GM23338 (cell line): Measurements from ENCODE around the gene RTL1. TPM values are rescaled to one million over a fixed set of nuclear protein-coding genes. Genes with fewer than 3 reads are reported as not detected.

ENCODE experiments used
- ATAC-seq: fragments of 200-7000 bp; cut with Tn5 transposase; 3 replicates; pipeline ENCODE4 v1.9.1; 2020
- DNase-seq: peaks from one replicate; pipeline ENCODE4 v3.0.0-alpha.2; 2015; ENCODE audit warnings: low spot score
- H2AFZ ChIP-seq: fragments of 200-600 bp; sonication (generic); 2 replicates; pipeline ENCODE4 v1.8.0; 2016; ENCODE audit warnings: antibody characterized with exemption, mild to moderate bottlenecking, moderate library complexity
- H3F3A ChIP-seq: fragments of 200-600 bp; sonication (generic); replicated peaks from 2 replicates; pipeline ENCODE4 v1.8.0; 2017; ENCODE audit warnings: antibody characterized with exemption, mixed run types, low read depth
- H3K27ac ChIP-seq: fragments of 200-600 bp; sonication (generic); 2 replicates; pipeline ENCODE4 v1.6.1; 2016; ENCODE audit warnings: low read depth
- H3K27me3 ChIP-seq: fragments of 200-600 bp; sonication (generic); 2 replicates; pipeline ENCODE4 v1.8.0; 2016; ENCODE audit warnings: mild to moderate bottlenecking, mixed run types, moderate library complexity; ENCODE audit not compliant: insufficient read depth
- H3K36me3 ChIP-seq: fragments of 200-600 bp; sonication (generic); 2 replicates; pipeline ENCODE4 v1.8.0; 2016; ENCODE audit warnings: mild to moderate bottlenecking; ENCODE audit not compliant: insufficient read depth
- H3K4me1 ChIP-seq: fragments of 200-600 bp; sonication (generic); 2 replicates; pipeline ENCODE4 v1.8.0; 2016; ENCODE audit warnings: mild to moderate bottlenecking, moderate library complexity; ENCODE audit not compliant: insufficient read depth
- H3K4me2 ChIP-seq: fragments of 200-600 bp; sonication (generic); 2 replicates; pipeline ENCODE4 v1.7.1; 2017; ENCODE audit warnings: mixed run types
- H3K4me3 ChIP-seq: fragments of 200-600 bp; sonication (generic); 2 replicates; pipeline ENCODE4 v1.6.1; 2016; ENCODE audit warnings: mixed run types
- H3K79me2 ChIP-seq: fragments of 200-600 bp; sonication (generic); replicated peaks from 2 replicates; pipeline ENCODE4 v1.8.0; 2017; ENCODE audit warnings: mild to moderate bottlenecking; ENCODE audit not compliant: insufficient read depth
- H3K9me2 ChIP-seq: fragments of 200-600 bp; sonication (generic); 2 replicates; pipeline ENCODE4 v1.8.0; 2017; ENCODE audit not compliant: insufficient read depth
- H4K20me1 ChIP-seq: fragments of 200-600 bp; sonication (generic); replicated peaks from 2 replicates; pipeline ENCODE4 v1.8.0; 2017; ENCODE audit warnings: mild to moderate bottlenecking; ENCODE audit not compliant: insufficient read depth
- H3K27ac Mint-ChIP-seq: 2 replicates; pipeline ENCODE4 v1.8.0; 2020; ENCODE audit warnings: inconsistent platforms, mild to moderate bottlenecking, moderate library complexity, mixed read lengths
- H3K27me3 Mint-ChIP-seq: 3 replicates; pipeline ENCODE4 v1.8.0; 2022; ENCODE audit warnings: low read depth, mild to moderate bottlenecking, moderate library complexity, mixed read lengths, inconsistent platforms; ENCODE audit not compliant: insufficient read depth, poor library complexity
- H3K36me3 Mint-ChIP-seq: 3 replicates; pipeline ENCODE4 v1.8.0; 2021; ENCODE audit warnings: low read depth, mild to moderate bottlenecking, inconsistent platforms, moderate library complexity, mixed read lengths
- H3K4me1 Mint-ChIP-seq: 3 replicates; pipeline ENCODE4 v1.8.0; 2020; ENCODE audit warnings: mild to moderate bottlenecking, inconsistent platforms, mixed read lengths
- H3K4me3 Mint-ChIP-seq: 3 replicates; pipeline ENCODE4 v1.8.0; 2021; ENCODE audit warnings: moderate library complexity, mild to moderate bottlenecking, inconsistent platforms, mixed read lengths
- H3K9me3 Mint-ChIP-seq: 3 replicates; pipeline ENCODE4 v1.8.0; 2020; ENCODE audit warnings: moderate library complexity, mild to moderate bottlenecking, inconsistent platforms, mixed read lengths
- CREB1 ChIP-seq: fragments of 250-450 bp; sonication (Bioruptor Pico); IDR thresholded peaks from 2 replicates; pipeline ENCODE4 v1.5.0; 2020; ENCODE audit warnings: low read depth, mild to moderate bottlenecking, moderate library complexity
- EZH2 ChIP-seq: fragments of 200-600 bp; sonication (generic); IDR thresholded peaks from one replicate; pipeline ENCODE4 v1.8.0; 2017; ENCODE audit warnings: antibody characterized with exemption, mild to moderate bottlenecking, low read depth; ENCODE audit not compliant: unreplicated experiment
- EZH2phosphoT487 ChIP-seq: fragments of 200-600 bp; sonication (generic); IDR thresholded peaks from one replicate; pipeline ENCODE4 v1.8.1; 2018; ENCODE audit warnings: antibody characterized with exemption; ENCODE audit not compliant: unreplicated experiment
- JUNB ChIP-seq: IDR thresholded peaks from one replicate; pipeline ENCODE4 v1.6.1; 2016; ENCODE audit warnings: antibody characterized with exemption; ENCODE audit not compliant: unreplicated experiment
- POLR2AphosphoS5 ChIP-seq: IDR thresholded peaks from 2 replicates; pipeline ENCODE4 v1.6.1; 2016; ENCODE audit warnings: antibody characterized with exemption, low read depth
- STAT1 ChIP-seq: IDR thresholded peaks from one replicate; pipeline ENCODE4 v1.6.1; 2016; ENCODE audit warnings: antibody characterized with exemption; ENCODE audit not compliant: unreplicated experiment
- ZNF114 ChIP-seq: fragments of 250-450 bp; sonication (Bioruptor Pico); IDR thresholded peaks from 2 replicates; pipeline ENCODE4 v1.5.0; 2020; ENCODE audit warnings: mild to moderate bottlenecking, moderate library complexity
- ZNF331 ChIP-seq: fragments of 250-450 bp; sonication (Bioruptor Pico); IDR thresholded peaks from 2 replicates; pipeline ENCODE4 v1.5.0; 2020; ENCODE audit warnings: low read depth, mild to moderate bottlenecking, moderate library complexity
- polyA plus RNA-seq: library from polyadenylated mRNA; unstranded; fragments of >200 nt; fragmentation: Nextera tagmentation; extraction: Ambion mirVana; gene quantifications from 2 replicates; pipeline ENCODE4 v1.2.1, GENCODE V29; 2016
- total RNA-seq: library from RNA; depleted of rRNA; stranded (reverse); fragments of >200 nt; shearing (Covaris generic); gene quantifications from 2 replicates; pipeline ENCODE4 v1.2.3, GENCODE V29; 2014
- TF ChIP-seq, protein P1 (sequence below), 2 experiments: fragments of 200-600 bp in 1 of 2; sonication (generic) in 1 of 2; conservative IDR thresholded peaks; 2 replicates each; pipeline versions ENCODE4 v1.5.1 to v1.6.1; 2016 to 2017; ENCODE audit warnings: antibody characterized with exemption in 2 of 2, low read depth in 2 of 2, mild to moderate bottlenecking in 2 of 2, moderate library complexity in 1 of 2
- TF ChIP-seq, protein P2 (sequence below): IDR thresholded peaks from 2 replicates; pipeline ENCODE4 v1.6.1; 2016; ENCODE audit warnings: antibody characterized with exemption
- TF ChIP-seq, protein P3 (sequence below): fragments of 250-450 bp; sonication (Bioruptor Pico); IDR thresholded peaks from 2 replicates; pipeline ENCODE4 v1.5.0; 2020; ENCODE audit warnings: mild to moderate bottlenecking, moderate library complexity
- TF ChIP-seq, protein P4 (sequence below): IDR thresholded peaks from one replicate; pipeline ENCODE4 v1.6.1; 2018; ENCODE audit warnings: antibody characterized with exemption; ENCODE audit not compliant: unreplicated experiment

The RTL1 gene
- total and polyA plus RNA-seq, 2 experiments from 2014 or later: not detected

DNA sequence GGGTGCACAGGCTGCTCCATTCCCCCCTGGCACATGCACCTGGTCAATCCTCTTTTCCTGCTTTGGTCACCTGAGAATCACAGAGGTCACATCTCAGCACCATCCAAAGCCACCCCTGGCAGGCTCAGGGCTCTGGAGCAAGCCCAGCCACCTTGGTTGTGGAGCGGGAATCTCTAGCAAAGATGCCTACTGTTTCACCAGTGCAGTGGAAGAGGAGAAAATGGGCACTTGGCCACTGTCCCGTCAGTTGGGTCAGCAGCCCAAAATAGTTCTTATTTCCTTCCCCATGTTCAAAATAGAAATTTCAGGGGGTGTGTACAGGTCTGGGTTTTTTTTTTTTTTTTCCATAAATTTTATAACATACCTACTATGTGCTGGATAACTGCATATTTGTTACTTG, 18.3 kb downstream of the RTL1 start (continued):
- TF ChIP-seq, protein P1, sequence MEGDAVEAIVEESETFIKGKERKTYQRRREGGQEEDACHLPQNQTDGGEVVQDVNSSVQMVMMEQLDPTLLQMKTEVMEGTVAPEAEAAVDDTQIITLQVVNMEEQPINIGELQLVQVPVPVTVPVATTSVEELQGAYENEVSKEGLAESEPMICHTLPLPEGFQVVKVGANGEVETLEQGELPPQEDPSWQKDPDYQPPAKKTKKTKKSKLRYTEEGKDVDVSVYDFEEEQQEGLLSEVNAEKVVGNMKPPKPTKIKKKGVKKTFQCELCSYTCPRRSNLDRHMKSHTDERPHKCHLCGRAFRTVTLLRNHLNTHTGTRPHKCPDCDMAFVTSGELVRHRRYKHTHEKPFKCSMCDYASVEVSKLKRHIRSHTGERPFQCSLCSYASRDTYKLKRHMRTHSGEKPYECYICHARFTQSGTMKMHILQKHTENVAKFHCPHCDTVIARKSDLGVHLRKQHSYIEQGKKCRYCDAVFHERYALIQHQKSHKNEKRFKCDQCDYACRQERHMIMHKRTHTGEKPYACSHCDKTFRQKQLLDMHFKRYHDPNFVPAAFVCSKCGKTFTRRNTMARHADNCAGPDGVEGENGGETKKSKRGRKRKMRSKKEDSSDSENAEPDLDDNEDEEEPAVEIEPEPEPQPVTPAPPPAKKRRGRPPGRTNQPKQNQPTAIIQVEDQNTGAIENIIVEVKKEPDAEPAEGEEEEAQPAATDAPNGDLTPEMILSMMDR (conservative IDR thresholded peaks at IDR 0.05; ENCODE audit: low read depth in 2 of 2): no peak
- TF ChIP-seq ZNF331 (CRISPR knock-in tag): no peak
- TF ChIP-seq POLR2AphosphoS5: no peak
- TF ChIP-seq JUNB: no peak

DNA sequence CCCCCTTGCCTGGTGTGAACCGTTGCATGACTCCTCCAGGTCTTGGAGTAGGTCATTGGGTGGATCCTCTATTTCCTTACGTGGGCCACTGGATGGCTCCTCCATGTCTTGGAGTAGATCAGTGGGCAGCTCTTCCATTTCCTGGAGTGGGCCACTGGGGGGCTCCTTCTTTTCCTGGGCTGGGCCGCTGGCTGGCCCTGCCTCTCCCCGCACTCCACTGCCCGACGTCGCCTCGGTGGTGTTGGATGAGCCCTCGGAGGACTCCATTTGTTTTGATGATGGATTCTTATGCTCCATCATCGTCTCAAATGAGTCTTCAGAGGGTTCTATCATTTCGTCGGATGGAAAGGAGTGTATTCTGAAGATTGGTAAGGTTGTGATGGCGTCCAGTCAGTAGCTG, 19.1 kb downstream of the RTL1 start:
- ATAC-seq (no peak), DNase-seq (no peak)
- Histone ChIP-seq H2AFZ (no peak overlapping the region), H3F3A (no peaks in the 10 kb centered on the region), H3K9me2 (peaks cover 4% of the 10 kb centered on the region), H3K27me3 (no peaks in the 10 kb centered on the region), H3K27ac (no peak overlapping the region), H3K79me2 (no peaks in the 10 kb centered on the region), H3K4me3 (no peak overlapping the region), H3K36me3 (no peaks in the 10 kb centered on the region), H4K20me1 (no peaks in the 10 kb centered on the region), H3K4me2 (no peak overlapping the region), H3K4me1 (no peaks in the 10 kb centered on the region; the same call in 1 of the 2 replicates)
- H3K27me3 Mint-ChIP-seq: peaks cover 4% of the 10 kb centered on the region
- peaks cover 2% of the 10 kb centered on the region; the same call in 2 of the 3 replicates for H3K36me3 Mint-ChIP-seq
- no peak overlapping the region for H3K4me3 Mint-ChIP-seq
- TF ChIP-seq, protein P2, sequence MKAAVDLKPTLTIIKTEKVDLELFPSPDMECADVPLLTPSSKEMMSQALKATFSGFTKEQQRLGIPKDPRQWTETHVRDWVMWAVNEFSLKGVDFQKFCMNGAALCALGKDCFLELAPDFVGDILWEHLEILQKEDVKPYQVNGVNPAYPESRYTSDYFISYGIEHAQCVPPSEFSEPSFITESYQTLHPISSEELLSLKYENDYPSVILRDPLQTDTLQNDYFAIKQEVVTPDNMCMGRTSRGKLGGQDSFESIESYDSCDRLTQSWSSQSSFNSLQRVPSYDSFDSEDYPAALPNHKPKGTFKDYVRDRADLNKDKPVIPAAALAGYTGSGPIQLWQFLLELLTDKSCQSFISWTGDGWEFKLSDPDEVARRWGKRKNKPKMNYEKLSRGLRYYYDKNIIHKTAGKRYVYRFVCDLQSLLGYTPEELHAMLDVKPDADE: no peak
- TF ChIP-seq, protein P3, sequence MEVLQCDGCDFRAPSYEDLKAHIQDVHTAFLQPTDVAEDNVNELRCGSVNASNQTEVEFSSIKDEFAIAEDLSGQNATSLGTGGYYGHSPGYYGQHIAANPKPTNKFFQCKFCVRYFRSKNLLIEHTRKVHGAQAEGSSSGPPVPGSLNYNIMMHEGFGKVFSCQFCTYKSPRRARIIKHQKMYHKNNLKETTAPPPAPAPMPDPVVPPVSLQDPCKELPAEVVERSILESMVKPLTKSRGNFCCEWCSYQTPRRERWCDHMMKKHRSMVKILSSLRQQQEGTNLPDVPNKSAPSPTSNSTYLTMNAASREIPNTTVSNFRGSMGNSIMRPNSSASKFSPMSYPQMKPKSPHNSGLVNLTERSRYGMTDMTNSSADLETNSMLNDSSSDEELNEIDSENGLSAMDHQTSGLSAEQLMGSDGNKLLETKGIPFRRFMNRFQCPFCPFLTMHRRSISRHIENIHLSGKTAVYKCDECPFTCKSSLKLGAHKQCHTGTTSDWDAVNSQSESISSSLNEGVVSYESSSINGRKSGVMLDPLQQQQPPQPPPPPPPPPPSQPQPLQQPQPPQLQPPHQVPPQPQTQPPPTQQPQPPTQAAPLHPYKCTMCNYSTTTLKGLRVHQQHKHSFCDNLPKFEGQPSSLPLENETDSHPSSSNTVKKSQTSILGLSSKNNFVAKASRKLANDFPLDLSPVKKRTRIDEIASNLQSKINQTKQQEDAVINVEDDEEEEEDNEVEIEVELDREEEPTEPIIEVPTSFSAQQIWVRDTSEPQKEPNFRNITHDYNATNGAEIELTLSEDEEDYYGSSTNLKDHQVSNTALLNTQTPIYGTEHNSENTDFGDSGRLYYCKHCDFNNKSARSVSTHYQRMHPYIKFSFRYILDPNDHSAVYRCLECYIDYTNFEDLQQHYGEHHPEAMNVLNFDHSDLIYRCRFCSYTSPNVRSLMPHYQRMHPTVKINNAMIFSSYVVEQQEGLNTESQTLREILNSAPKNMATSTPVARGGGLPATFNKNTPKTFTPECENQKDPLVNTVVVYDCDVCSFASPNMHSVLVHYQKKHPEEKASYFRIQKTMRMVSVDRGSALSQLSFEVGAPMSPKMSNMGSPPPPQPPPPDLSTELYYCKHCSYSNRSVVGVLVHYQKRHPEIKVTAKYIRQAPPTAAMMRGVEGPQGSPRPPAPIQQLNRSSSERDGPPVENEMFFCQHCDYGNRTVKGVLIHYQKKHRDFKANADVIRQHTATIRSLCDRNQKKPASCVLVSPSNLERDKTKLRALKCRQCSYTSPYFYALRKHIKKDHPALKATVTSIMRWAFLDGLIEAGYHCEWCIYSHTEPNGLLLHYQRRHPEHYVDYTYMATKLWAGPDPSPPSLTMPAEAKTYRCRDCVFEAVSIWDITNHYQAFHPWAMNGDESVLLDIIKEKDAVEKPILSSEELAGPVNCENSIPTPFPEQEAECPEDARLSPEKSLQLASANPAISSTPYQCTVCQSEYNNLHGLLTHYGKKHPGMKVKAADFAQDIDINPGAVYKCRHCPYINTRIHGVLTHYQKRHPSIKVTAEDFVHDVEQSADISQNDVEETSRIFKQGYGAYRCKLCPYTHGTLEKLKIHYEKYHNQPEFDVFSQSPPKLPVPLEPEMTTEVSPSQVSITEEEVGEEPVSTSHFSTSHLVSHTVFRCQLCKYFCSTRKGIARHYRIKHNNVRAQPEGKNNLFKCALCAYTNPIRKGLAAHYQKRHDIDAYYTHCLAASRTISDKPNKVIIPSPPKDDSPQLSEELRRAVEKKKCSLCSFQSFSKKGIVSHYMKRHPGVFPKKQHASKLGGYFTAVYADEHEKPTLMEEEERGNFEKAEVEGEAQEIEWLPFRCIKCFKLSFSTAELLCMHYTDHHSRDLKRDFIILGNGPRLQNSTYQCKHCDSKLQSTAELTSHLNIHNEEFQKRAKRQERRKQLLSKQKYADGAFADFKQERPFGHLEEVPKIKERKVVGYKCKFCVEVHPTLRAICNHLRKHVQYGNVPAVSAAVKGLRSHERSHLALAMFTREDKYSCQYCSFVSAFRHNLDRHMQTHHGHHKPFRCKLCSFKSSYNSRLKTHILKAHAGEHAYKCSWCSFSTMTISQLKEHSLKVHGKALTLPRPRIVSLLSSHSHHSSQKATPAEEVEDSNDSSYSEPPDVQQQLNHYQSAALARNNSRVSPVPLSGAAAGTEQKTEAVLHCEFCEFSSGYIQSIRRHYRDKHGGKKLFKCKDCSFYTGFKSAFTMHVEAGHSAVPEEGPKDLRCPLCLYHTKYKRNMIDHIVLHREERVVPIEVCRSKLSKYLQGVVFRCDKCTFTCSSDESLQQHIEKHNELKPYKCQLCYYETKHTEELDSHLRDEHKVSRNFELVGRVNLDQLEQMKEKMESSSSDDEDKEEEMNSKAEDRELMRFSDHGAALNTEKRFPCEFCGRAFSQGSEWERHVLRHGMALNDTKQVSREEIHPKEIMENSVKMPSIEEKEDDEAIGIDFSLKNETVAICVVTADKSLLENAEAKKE (CRISPR knock-in tag): no peak
- no peak for TF ChIP-seq JUNB
- TF ChIP-seq EZH2phosphoT487: no peak
- TF ChIP-seq CREB1 (CRISPR knock-in tag): no peak
- TF ChIP-seq, protein P4, sequence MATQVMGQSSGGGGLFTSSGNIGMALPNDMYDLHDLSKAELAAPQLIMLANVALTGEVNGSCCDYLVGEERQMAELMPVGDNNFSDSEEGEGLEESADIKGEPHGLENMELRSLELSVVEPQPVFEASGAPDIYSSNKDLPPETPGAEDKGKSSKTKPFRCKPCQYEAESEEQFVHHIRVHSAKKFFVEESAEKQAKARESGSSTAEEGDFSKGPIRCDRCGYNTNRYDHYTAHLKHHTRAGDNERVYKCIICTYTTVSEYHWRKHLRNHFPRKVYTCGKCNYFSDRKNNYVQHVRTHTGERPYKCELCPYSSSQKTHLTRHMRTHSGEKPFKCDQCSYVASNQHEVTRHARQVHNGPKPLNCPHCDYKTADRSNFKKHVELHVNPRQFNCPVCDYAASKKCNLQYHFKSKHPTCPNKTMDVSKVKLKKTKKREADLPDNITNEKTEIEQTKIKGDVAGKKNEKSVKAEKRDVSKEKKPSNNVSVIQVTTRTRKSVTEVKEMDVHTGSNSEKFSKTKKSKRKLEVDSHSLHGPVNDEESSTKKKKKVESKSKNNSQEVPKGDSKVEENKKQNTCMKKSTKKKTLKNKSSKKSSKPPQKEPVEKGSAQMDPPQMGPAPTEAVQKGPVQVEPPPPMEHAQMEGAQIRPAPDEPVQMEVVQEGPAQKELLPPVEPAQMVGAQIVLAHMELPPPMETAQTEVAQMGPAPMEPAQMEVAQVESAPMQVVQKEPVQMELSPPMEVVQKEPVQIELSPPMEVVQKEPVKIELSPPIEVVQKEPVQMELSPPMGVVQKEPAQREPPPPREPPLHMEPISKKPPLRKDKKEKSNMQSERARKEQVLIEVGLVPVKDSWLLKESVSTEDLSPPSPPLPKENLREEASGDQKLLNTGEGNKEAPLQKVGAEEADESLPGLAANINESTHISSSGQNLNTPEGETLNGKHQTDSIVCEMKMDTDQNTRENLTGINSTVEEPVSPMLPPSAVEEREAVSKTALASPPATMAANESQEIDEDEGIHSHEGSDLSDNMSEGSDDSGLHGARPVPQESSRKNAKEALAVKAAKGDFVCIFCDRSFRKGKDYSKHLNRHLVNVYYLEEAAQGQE: no peak
- TF ChIP-seq STAT1: no peak
- no peak for TF ChIP-seq POLR2AphosphoS5
- TF ChIP-seq ZNF114 (CRISPR knock-in tag): no peak
- no peak for TF ChIP-seq EZH2
- peaks cover 16% of the 10 kb centered on the region for H3K4me1 Mint-ChIP-seq
- H3K9me3 Mint-ChIP-seq: peaks cover 20% of the 10 kb centered on the region
- no peak overlapping the region for H3K27ac Mint-ChIP-seq
